ENCODE results near the gene HNRNPH1.

Gene HNRNPH1

GRCh38 chr5:179603308-179603707 lies 20.2 kb downstream of the HNRNPH1 start:
- DNase-seq: no peak

GRCh38 chr5:179601871-179602625 lies 21.4 kb downstream of the HNRNPH1 start:
- no peak for DNase-seq

- DNase-seq: no peak
These were observed 23.5 kb downstream of the HNRNPH1 start for GRCh38 chr5:179599973-179600372.

- no peak for DNase-seq
These were observed 23.9 kb downstream of the HNRNPH1 start for GRCh38 chr5:179599566-179599965.

- no peak for DNase-seq
These were observed 24.4 kb downstream of the HNRNPH1 start for GRCh38 chr5:179599100-179599499.

GRCh38 chr5:179596421-179596820 lies 27.1 kb downstream of the HNRNPH1 start:
- DNase-seq: no peak

GRCh38 chr5:179595916-179596315 lies 27.6 kb downstream of the HNRNPH1 start:
- DNase-seq: no peak

- no peak for DNase-seq
These were observed 35.3 kb downstream of the HNRNPH1 start for GRCh38 chr5:179588166-179588565.

- no peak for DNase-seq
These were observed 37.5 kb downstream of the HNRNPH1 start for GRCh38 chr5:179585941-179586401.

GRCh38 chr5:179577286-179577960 lies 46.0 kb downstream of the HNRNPH1 start:
- DNase-seq: no peak

- no peak for DNase-seq
These were observed 51.1 kb downstream of the HNRNPH1 start for GRCh38 chr5:179572386-179572785.

GRCh38 chr5:179568721-179569120 lies 54.8 kb downstream of the HNRNPH1 start:
- no peak for DNase-seq

GRCh38 chr5:179564526-179564925 lies 58.9 kb downstream of the HNRNPH1 start:
- no peak for DNase-seq

Measured in stimulated activated CD8-positive, alpha-beta memory T cell treated with anti-CD3 and anti-CD28 coated beads, Interleukin-4, amount 100 ng/mL, for 48 hours (primary cell).